Upper lobe of right lung (tissue), 1 donor: ENCODE measurements around the gene CYSTM1. TPM values are rescaled to one million over a fixed set of nuclear protein-coding genes. Genes with fewer than 3 reads are reported as not detected.

Experiments
- ATAC-seq: fragments of 200-7000 bp; cut with Tn5 transposase; one replicate; pipeline ENCODE4 v1.9.1; 2020; ENCODE audit warnings: mild to moderate bottlenecking, moderate library complexity
- DNase-seq: peaks from one replicate; pipeline ENCODE4 v3.0.0-alpha.2; 2020
- H3K27ac ChIP-seq: fragments of 200-600 bp; one replicate; pipeline ENCODE4 v1.8.0; 2022
- H3K27me3 ChIP-seq: fragments of 200-600 bp; one replicate; pipeline ENCODE4 v1.8.0; 2022; ENCODE audit warnings: mild to moderate bottlenecking
- H3K36me3 ChIP-seq: fragments of 200-600 bp; one replicate; pipeline ENCODE4 v1.8.0; 2022
- H3K4me1 ChIP-seq: fragments of 200-600 bp; one replicate; pipeline ENCODE4 v1.8.0; 2022
- H3K4me3 ChIP-seq: fragments of 200-600 bp; one replicate; pipeline ENCODE4 v1.8.0; 2022; ENCODE audit warnings: mild to moderate bottlenecking
- H3K9me3 ChIP-seq: fragments of 200-600 bp; one replicate; pipeline ENCODE4 v1.8.0; 2022
- intact Hi-C: fragments of 100-400 bp; cut with DNase I; formaldehyde crosslinking; loops from one replicate; pipeline ENCODE4 v1.11.0; 2022
- total RNA-seq: library from RNA; stranded (reverse); fragmentation: NEBNext Ultra II Directional; extraction: Animal tissue kit (Norgen Biotek cat#: 25700); gene quantifications from one replicate; pipeline ENCODE4 v1.2.1, GENCODE V29; 2021
- TF ChIP-seq, protein P1 (sequence below): fragments of 200-600 bp; IDR thresholded peaks from one replicate; pipeline ENCODE4 v1.8.0; 2022; ENCODE audit warnings: antibody characterized with exemption
- donor health status: DM: no; HTN: yes; CAD: no; lungs with severe emphysema.

Gene CYSTM1
- total RNA-seq, 1 donor from 2014 or later: 85.1 TPM

DNA sequence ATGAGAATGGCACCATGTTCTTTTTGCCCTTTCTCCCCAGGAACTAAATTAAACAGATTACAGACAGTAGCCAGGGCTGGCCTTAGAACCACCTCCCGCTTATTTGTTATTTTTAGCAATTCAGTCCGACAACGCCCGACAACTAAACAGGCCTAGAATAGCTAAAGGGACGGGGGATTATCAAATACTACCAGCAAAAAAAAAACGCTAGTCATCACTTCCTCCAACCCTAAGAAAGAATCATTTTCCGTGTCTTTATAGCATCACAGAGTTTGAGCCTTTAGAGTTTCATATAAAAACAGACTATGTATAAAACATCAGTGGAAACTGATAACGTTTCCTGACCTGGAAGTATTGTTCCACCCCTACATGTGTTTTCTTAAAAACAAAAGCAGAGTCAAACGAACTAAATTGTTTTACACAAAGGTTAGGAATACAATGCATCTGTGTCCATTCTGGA lies 92.6 kb downstream of the CYSTM1 start:
- intact Hi-C loops: no loop called here
- Histone ChIP-seq H3K36me3 (no peaks in the 10 kb centered on the region), H3K27ac (no peak overlapping the region), H3K4me3 (no peak overlapping the region), H3K27me3 (no peaks in the 10 kb centered on the region), H3K4me1 (no peaks in the 10 kb centered on the region), H3K9me3 (no peaks in the 10 kb centered on the region)
- DNase-seq (no peak), ATAC-seq (no peak)
- TF ChIP-seq, protein P1, sequence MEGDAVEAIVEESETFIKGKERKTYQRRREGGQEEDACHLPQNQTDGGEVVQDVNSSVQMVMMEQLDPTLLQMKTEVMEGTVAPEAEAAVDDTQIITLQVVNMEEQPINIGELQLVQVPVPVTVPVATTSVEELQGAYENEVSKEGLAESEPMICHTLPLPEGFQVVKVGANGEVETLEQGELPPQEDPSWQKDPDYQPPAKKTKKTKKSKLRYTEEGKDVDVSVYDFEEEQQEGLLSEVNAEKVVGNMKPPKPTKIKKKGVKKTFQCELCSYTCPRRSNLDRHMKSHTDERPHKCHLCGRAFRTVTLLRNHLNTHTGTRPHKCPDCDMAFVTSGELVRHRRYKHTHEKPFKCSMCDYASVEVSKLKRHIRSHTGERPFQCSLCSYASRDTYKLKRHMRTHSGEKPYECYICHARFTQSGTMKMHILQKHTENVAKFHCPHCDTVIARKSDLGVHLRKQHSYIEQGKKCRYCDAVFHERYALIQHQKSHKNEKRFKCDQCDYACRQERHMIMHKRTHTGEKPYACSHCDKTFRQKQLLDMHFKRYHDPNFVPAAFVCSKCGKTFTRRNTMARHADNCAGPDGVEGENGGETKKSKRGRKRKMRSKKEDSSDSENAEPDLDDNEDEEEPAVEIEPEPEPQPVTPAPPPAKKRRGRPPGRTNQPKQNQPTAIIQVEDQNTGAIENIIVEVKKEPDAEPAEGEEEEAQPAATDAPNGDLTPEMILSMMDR: no peak

DNA sequence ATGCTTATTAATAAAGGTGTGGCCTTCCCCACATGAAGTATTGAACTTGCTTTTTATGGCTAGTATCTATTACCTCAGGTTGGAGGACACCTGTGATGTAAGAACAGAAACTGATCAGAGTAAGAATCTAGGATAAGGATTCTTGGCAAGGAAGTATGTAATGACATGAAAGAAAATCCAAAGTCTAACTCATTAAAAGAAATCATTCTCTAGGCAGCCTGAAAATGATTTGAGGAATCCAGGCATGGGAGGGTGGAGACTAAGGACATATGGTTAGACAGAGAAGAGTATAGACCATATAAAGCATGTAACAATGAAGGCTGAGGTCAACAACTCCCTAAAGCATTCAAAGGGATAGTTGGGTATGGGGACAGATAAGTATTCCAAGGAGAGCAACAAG lies 95.0 kb downstream of the CYSTM1 start:
- intact Hi-C loops: no loop called here
- Histone ChIP-seq H3K4me3 (no peak overlapping the region), H3K36me3 (no peaks in the 10 kb centered on the region), H3K4me1 (peaks cover 4% of the 10 kb centered on the region), H3K27ac (no peak overlapping the region), H3K27me3 (no peaks in the 10 kb centered on the region), H3K9me3 (no peaks in the 10 kb centered on the region)
- no peak for ATAC-seq
- no peak for DNase-seq
- TF ChIP-seq, protein P1: no peak

DNA sequence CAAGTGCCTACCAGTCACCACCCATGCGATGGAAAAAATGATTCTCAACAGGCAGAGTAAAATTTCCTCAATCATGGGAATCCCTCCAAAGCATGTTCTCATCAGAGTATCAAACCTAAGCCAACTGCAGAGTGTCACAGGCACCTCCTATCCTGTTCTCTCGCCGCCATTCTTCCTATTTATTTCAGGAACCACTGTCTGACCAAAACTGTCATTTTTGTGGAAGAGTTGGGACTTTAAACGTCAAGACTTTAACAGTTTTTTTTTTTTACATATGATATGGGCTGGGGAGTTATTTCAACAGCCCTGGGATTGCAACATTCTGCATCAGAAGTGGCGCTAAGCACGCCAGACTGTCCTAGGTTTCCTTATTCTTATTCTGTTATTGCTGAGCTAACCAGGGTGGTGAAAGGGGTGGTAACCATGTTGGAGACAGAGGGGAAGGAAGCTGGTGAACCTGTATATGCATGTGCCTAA lies 98.5 kb downstream of the CYSTM1 start:
- no peaks in the 10 kb centered on the region for H3K36me3 ChIP-seq
- DNase-seq (no peak), ATAC-seq (peak; percentile 96)
- no peaks in the 10 kb centered on the region for H3K27me3 ChIP-seq
- H3K9me3 ChIP-seq: no peaks in the 10 kb centered on the region
- H3K27ac ChIP-seq: peak overlapping the region; percentile 21
- H3K4me3 ChIP-seq: no peak overlapping the region
- TF ChIP-seq, protein P1: no peak
- intact Hi-C loops: no loop called here
- H3K4me1 ChIP-seq: peaks cover 4% of the 10 kb centered on the region

DNA sequence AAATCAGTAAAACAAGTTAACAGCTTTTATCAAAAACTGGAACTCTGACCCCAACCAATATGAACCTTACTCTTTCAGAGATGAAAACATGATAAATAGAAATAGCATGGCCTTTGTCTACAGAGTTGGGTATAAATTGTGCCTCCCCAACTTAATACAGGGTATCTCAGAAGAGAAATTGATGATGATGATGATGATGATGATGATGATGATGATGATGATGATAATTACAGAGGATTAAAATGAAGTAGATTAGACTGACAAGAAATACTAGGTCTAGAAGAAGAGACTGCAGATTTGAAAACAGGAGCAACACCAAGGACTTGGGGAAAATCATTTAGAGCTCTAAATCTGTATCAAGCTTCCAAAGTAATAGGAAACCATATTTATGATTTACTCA lies 100.8 kb downstream of the CYSTM1 start:
- Histone ChIP-seq H3K9me3 (no peaks in the 10 kb centered on the region), H3K27ac (no peak overlapping the region), H3K4me1 (peaks cover 4% of the 10 kb centered on the region), H3K27me3 (no peaks in the 10 kb centered on the region), H3K4me3 (no peak overlapping the region), H3K36me3 (peaks cover 10% of the 10 kb centered on the region)
- TF ChIP-seq, protein P1: no peak
- ATAC-seq (no peak), DNase-seq (no peak)
- intact Hi-C loops: no loop called here

DNA sequence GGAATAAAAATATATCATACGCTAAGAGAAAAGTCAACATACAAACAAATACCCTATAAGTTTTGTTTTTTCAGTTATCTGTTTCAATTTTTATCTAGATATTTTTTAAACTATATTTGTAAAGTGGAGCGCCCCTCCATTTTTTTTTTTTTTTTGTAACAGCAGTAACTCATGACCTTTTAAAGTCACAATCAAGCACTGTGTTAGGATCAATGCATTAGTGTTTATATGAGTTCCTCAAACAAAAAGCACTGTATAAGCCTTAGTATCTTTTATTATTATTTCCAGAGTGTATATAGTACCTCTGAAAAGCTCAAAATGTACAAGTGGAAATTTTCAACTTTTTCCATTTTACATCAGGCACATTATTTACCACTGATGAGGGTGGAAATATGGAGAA lies 107.3 kb downstream of the CYSTM1 start:
- intact Hi-C loops: no loop called here
- TF ChIP-seq, protein P1: no peak

DNA sequence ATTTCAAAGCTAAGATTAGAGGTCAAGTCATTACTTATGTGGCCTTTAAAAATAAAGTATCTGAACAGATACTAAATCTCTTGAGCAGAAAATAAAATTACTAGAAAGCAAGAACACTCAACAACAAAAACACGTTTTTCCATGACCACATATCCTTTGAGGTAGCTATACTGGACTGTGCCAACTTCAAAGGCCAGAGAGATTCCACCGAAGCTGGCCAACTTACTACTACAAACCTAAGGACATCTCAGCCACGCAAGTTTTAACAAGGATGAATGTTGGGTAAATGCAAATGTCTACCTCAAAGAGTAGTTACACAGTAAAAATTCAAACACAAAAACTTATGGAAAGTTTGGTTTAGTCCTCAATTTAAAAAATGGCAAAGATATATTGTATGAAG lies 109.0 kb downstream of the CYSTM1 start:
- H3K27me3 ChIP-seq: no peaks in the 10 kb centered on the region
- H3K27ac ChIP-seq: no peak overlapping the region
- ATAC-seq (no peak), DNase-seq (no peak)
- intact Hi-C loops: no loop called here
- no peaks in the 10 kb centered on the region for H3K9me3 ChIP-seq
- H3K4me1 ChIP-seq: peaks cover 5% of the 10 kb centered on the region
- TF ChIP-seq, protein P1: no peak
- H3K4me3 ChIP-seq: no peak overlapping the region
- peaks cover 8% of the 10 kb centered on the region for H3K36me3 ChIP-seq

More for the DNA sequence above, 107.3 kb downstream of the CYSTM1 start:
- ATAC-seq (no peak), DNase-seq (no peak)
- Histone ChIP-seq H3K27ac (no peak overlapping the region), H3K9me3 (no peaks in the 10 kb centered on the region), H3K4me1 (no peaks in the 10 kb centered on the region), H3K36me3 (peaks cover 10% of the 10 kb centered on the region), H3K4me3 (no peak overlapping the region), H3K27me3 (no peaks in the 10 kb centered on the region)
